Neuronal stem cell (in vitro differentiated cells): ENCODE results near the gene DUSP22.

Experiments used
- DNase-seq: peaks from one replicate; pipeline ENCODE4 v3.0.0-alpha.2; 2013; ENCODE audit warnings: low spot score
- H2AFZ ChIP-seq: one replicate; pipeline ENCODE4 v1.6.1; 2013; ENCODE audit warnings: mild to moderate bottlenecking, low read length, inconsistent platforms
- H2AK5ac ChIP-seq: 2 replicates; pipeline ENCODE4 v1.6.1; 2013; ENCODE audit warnings: low read depth, mild to moderate bottlenecking, inconsistent platforms, low read length, moderate library complexity, mixed read lengths
- H2BK120ac ChIP-seq: 2 replicates; pipeline ENCODE4 v1.6.1; 2013; ENCODE audit warnings: low read depth, mild to moderate bottlenecking, inconsistent platforms, low read length, moderate library complexity, mixed read lengths
- H2BK12ac ChIP-seq: one replicate; pipeline ENCODE4 v1.6.1; 2013; ENCODE audit warnings: low read length, inconsistent platforms
- H2BK15ac ChIP-seq: 2 replicates; pipeline ENCODE4 v1.6.1; 2013; ENCODE audit warnings: mild to moderate bottlenecking, low read length, inconsistent platforms, mixed read lengths
- H2BK5ac ChIP-seq: one replicate; pipeline ENCODE4 v1.6.1; 2013; ENCODE audit warnings: inconsistent platforms, mild to moderate bottlenecking, low read length, moderate library complexity
- H3K14ac ChIP-seq: one replicate; pipeline ENCODE4 v1.6.1; 2013; ENCODE audit warnings: low read length, inconsistent platforms
- H3K18ac ChIP-seq: 2 replicates; pipeline ENCODE4 v1.6.1; 2013; ENCODE audit warnings: low read length, inconsistent platforms
- H3K23ac ChIP-seq: 2 replicates; pipeline ENCODE4 v1.6.1; 2013; ENCODE audit warnings: low read depth, mild to moderate bottlenecking, mixed read lengths, low read length, inconsistent platforms; ENCODE audit not compliant: poor library complexity
- H3K27ac ChIP-seq: replicated peaks from 3 replicates; pipeline ENCODE4 v1.5.1; 2013; ENCODE audit warnings: low read length, inconsistent platforms
- H3K27me3 ChIP-seq, 3 experiments: 2 replicates each; pipeline ENCODE4 v1.6.1; 2013; ENCODE audit warnings: low read length in 3 of 3, mild to moderate bottlenecking in 2 of 3, inconsistent platforms in 1 of 3, low read depth in 1 of 3, mixed read lengths in 1 of 3, moderate library complexity in 1 of 3; ENCODE audit not compliant: control insufficient read depth in 3 of 3, insufficient read depth in 3 of 3
- H3K36me3 ChIP-seq, 2 donors: replicated peaks in 1 of 2; 2 replicates each; pipeline ENCODE4 v1.6.1; 2013; ENCODE audit warnings: low read length in 2 of 2; ENCODE audit not compliant: control insufficient read depth in 2 of 2, insufficient read depth in 2 of 2
- H3K4ac ChIP-seq: 2 replicates; pipeline ENCODE4 v1.6.1; 2013; ENCODE audit warnings: inconsistent platforms, mild to moderate bottlenecking, low read length, moderate library complexity
- H3K4me1 ChIP-seq, 2 donors: 1 replicate in 1 of 2; 2 replicates in 1 of 2; pipeline ENCODE4 v1.6.1; 2013; ENCODE audit warnings: low read length in 2 of 2, low read depth in 1 of 2; ENCODE audit not compliant: control insufficient read depth in 2 of 2, insufficient read depth in 1 of 2
- H3K4me2 ChIP-seq: one replicate; pipeline ENCODE4 v1.6.1; 2013; ENCODE audit warnings: mild to moderate bottlenecking, low read length, inconsistent platforms; ENCODE audit not compliant: insufficient read depth, poor library complexity, severe bottlenecking
- H3K4me3 ChIP-seq, 2 donors: 2 replicates each; pipeline ENCODE4 v1.5.1; 2013; ENCODE audit warnings: low read length in 2 of 2, mild to moderate bottlenecking in 2 of 2, inconsistent platforms in 1 of 2, moderate library complexity in 1 of 2
- H3K79me1 ChIP-seq: one replicate; pipeline ENCODE4 v1.6.1; 2013; ENCODE audit warnings: low read depth, mild to moderate bottlenecking, inconsistent platforms, low read length, moderate library complexity
- H3K9ac ChIP-seq: one replicate; pipeline ENCODE4 v1.6.1; 2013; ENCODE audit warnings: mild to moderate bottlenecking, low read depth, low read length, inconsistent platforms; ENCODE audit not compliant: poor library complexity
- H3K9me3 ChIP-seq, 2 donors: replicated peaks in 1 of 2; 2 replicates each; pipeline versions ENCODE3 to v1.6.1; 2013; ENCODE audit warnings: low read length in 2 of 2, mild to moderate bottlenecking in 2 of 2, inconsistent platforms in 1 of 2, low read depth in 1 of 2, mixed read lengths in 1 of 2, moderate library complexity in 1 of 2; ENCODE audit not compliant: control insufficient read depth in 2 of 2, insufficient read depth in 1 of 2
- H4K8ac ChIP-seq: one replicate; pipeline ENCODE4 v1.6.1; 2013; ENCODE audit warnings: low read depth, mild to moderate bottlenecking, inconsistent platforms, low read length, moderate library complexity
- H4K91ac ChIP-seq: one replicate; pipeline ENCODE4 v1.6.1; 2013; ENCODE audit warnings: low read length, low read depth, mild to moderate bottlenecking, inconsistent platforms; ENCODE audit not compliant: poor library complexity
- WGBS, 2 donors: extraction: QIAGEN DNeasy Blood & Tissue Kit; methylation state at CpG; one replicate each; pipeline ENCODE4 v1.1.7; 2013; ENCODE audit warnings: missing lambda C conversion rate in 2 of 2, mixed read lengths in 1 of 2; ENCODE audit not compliant: insufficient read length in 2 of 2, insufficient replicate concordance in 1 of 2; ENCODE audit errors: extremely low coverage in 2 of 2; 5-methylcytosine and 5-hydroxymethylcytosine counted together

Gene DUSP22

DNA sequence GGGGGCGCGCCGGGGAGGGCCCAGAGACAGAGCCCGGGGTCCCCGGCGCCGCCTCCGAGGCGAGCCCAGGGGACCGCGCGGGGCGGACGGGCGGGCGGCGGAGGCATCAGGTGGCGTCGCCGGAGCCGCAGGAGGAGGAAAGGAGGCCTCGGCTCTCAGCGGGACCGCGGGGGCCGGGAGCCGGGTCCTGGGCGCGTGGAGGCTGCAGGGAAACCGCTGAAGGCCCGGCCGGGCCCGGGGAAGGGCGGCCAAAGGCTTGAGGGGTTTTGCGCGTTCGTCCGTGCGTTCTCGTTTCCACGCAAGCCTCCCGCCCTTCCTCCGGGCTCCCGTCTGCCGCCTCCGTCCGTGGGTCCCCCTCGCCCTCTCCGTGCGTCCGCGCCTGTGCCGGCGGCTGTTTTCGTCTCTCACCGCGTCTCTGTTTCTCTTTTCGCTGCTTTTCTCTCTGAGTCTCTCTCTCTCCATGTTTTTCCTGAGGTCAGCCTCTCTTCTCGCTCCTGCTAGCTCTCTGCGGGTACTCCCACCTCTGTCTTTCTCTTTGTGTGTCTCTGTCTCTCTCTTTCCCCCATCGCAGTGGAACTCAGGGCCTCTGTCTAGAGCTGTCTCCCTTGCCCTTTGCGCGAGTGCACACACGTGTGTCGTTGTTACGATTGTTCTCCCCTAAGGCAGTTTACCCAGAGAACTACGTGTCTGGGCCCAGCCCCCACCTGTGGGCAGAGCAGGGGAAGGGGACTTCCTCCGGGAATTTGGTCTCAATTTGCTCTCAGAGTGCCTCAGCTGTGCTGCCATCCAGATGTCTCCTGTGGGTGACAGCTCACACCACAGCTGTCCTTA, 101.3 kb downstream of the DUSP22 start:
- Histone ChIP-seq H3K18ac (peak overlapping the region; percentile 89), H3K4ac (no peak overlapping the region), H2AFZ (peak overlapping the region; percentile 77), H3K79me1 (no peaks in the 10 kb centered on the region), H2BK12ac (no peak overlapping the region), H3K27me3 (peaks cover 14 to 95% (median 51%) of the 10 kb centered on the region in 3 experiments), H3K27ac (no peak overlapping the region), H3K9ac (no peak overlapping the region), H4K8ac (no peak overlapping the region), H3K14ac (no peak overlapping the region), H2BK5ac (no peak overlapping the region), H3K9me3 (no peaks in the 10 kb centered on the region), H3K4me3 (peak overlapping the region in 1 of 2 donors; percentile 79), H4K91ac (no peak overlapping the region), H3K23ac (peak overlapping the region; percentile 47), H2BK120ac (no peak overlapping the region), H3K4me1 (peaks cover 0 to 2% of the 10 kb centered on the region in 2 donors), H2BK15ac (no peak overlapping the region), H2AK5ac (no peak overlapping the region), H3K4me2 (peak overlapping the region; percentile 86), H3K36me3 (no peaks in the 10 kb centered on the region)
- no peak for DNase-seq
- WGBS, 2 donors = no CpG with 5 or more reads among the region's 68 CpGs

DNA sequence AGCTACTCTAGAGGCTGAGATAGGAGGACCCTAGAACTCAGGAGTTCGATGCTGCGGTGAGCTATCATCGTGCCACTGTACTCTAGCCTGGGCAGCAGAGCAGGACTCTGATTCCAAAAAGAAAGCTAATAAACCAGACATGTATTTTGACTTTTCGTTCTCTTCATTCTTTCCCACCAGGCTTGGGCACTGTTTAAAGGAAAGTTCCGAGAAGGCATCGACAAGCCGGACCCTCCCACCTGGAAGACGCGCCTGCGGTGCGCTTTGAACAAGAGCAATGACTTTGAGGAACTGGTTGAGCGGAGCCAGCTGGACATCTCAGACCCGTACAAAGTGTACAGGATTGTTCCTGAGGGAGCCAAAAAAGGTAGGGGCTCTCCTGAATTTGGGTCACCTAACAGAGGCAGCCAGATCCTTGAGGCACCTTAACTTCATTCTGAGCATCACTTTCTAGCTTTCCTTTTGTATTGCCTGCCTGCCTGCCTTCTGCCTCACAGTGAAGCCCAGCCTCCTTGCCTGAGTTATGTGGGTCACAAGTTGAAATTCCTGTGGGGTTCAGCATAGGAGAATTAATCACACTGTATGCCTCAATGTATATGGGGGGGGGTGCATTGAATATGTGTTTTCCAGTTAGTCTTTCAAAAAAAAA, 102.5 kb downstream of the DUSP22 start:
- H3K27me3 ChIP-seq = peaks cover 14 to 92% (median 47%) of the 10 kb centered on the region in 3 experiments
- H2BK120ac ChIP-seq = no peak overlapping the region
- no peak overlapping the region for H2BK5ac ChIP-seq
- no peak overlapping the region for H3K18ac ChIP-seq
- no peak overlapping the region for H3K9ac ChIP-seq
- no peaks in the 10 kb centered on the region for H3K79me1 ChIP-seq
- no peak overlapping the region for H3K27ac ChIP-seq
- no peak overlapping the region for H2BK12ac ChIP-seq
- no peaks in the 10 kb centered on the region for H3K36me3 ChIP-seq
- H3K4me2 ChIP-seq = no peak overlapping the region
- no peak overlapping the region for H2BK15ac ChIP-seq
- H4K8ac ChIP-seq = no peak overlapping the region
- H3K4me3 ChIP-seq = no peak overlapping the region
- H3K23ac ChIP-seq = no peak overlapping the region
- peaks cover 0 to 2% of the 10 kb centered on the region in 2 donors for H3K4me1 ChIP-seq
- no peak for DNase-seq
- no peak overlapping the region for H4K91ac ChIP-seq
- no peaks in the 10 kb centered on the region for H3K9me3 ChIP-seq
- H2AK5ac ChIP-seq = no peak overlapping the region
- H2AFZ ChIP-seq = no peak overlapping the region
- no peak overlapping the region for H3K4ac ChIP-seq
- WGBS, 2 donors = no CpG with 5 or more reads among the region's 13 CpGs
- H3K14ac ChIP-seq = no peak overlapping the region

DNA sequence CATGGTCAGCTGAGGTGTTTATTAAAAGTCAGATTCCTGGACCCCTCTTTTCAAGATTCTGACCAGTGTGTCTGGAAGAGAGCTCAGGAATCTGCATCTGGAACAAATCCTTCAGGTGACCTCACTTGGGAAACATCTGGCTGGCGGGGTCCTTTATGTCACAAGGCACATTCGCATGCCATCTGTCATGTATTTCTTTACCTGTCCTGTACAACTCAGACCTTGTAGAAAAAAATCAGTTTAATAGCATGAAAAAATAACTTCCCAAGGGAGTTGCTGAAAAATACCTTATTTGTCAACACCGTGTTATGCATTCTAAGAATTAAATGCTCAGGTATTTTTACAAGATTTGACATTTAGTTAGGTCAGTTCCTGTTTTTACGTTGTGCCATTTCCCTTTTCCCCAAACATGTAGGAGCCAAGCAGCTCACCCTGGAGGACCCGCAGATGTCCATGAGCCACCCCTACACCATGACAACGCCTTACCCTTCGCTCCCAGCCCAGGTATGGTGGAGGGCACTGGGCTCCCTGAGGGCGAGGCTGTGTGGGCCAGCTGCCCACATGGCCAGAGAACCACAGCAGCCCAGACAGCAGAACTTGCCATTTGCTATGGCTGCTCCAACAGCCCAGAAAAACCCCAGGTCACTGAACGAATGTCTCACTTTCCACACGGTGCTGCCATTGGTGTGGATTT, 103.3 kb downstream of the DUSP22 start:
- Histone ChIP-seq H2BK5ac (no peak overlapping the region), H3K9me3 (no peaks in the 10 kb centered on the region), H3K27ac (no peak overlapping the region), H3K14ac (no peak overlapping the region), H3K27me3 (peaks cover 14 to 89% (median 41%) of the 10 kb centered on the region in 3 experiments), H3K18ac (no peak overlapping the region), H2BK15ac (no peak overlapping the region), H3K4me1 (peaks cover 0 to 2% of the 10 kb centered on the region in 2 donors), H2AK5ac (no peak overlapping the region), H3K9ac (no peak overlapping the region), H3K4me3 (no peak overlapping the region), H2AFZ (no peak overlapping the region), H3K4ac (no peak overlapping the region), H4K91ac (no peak overlapping the region), H3K4me2 (no peak overlapping the region), H3K36me3 (no peaks in the 10 kb centered on the region), H3K23ac (no peak overlapping the region), H2BK12ac (peak overlapping the region; percentile 43), H3K79me1 (no peaks in the 10 kb centered on the region), H2BK120ac (no peak overlapping the region), H4K8ac (no peak overlapping the region)
- no peak for DNase-seq
- WGBS, 2 donors = no CpG with 5 or more reads among the region's 10 CpGs

DNA sequence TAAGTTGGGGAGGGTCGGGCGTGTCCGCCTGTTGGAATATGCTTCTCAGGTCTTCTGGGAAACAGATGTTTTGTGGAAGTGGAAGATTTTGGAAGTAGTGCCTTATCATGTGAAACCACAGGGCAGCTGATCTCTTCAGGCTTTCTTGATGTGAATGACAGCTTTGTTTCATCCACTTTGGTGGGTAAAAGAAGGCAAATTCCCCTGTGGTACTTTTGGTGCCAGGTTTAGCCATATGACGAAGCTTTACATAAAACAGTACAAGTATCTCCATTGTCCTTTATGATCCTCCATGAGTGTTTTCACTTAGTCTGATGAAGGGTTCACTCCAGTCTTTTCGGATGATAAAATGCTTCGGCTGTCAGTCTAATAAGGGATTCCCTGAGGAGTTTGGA, 103.8 kb downstream of the DUSP22 start:
- Histone ChIP-seq H2BK15ac (no peak overlapping the region), H3K9me3 (no peaks in the 10 kb centered on the region), H3K4me2 (no peak overlapping the region), H2BK120ac (no peak overlapping the region), H2AFZ (no peak overlapping the region), H4K8ac (no peak overlapping the region), H3K14ac (no peak overlapping the region), H4K91ac (no peak overlapping the region), H2BK12ac (no peak overlapping the region), H3K4me3 (no peak overlapping the region), H3K4me1 (peaks cover 0 to 2% of the 10 kb centered on the region in 2 donors), H3K36me3 (no peaks in the 10 kb centered on the region), H3K27ac (no peak overlapping the region), H3K23ac (no peak overlapping the region), H3K79me1 (no peaks in the 10 kb centered on the region), H3K4ac (no peak overlapping the region), H2AK5ac (no peak overlapping the region), H2BK5ac (no peak overlapping the region), H3K18ac (no peak overlapping the region), H3K9ac (no peak overlapping the region), H3K27me3 (peaks cover 14 to 85% (median 36%) of the 10 kb centered on the region in 3 experiments)
- no peak for DNase-seq
- whole genome bisulfite sequencing, 2 donors = no CpG with 5 or more reads among the region's 6 CpGs
